Chondrocyte (in vitro differentiated cells): ENCODE measurements around the gene H2AZ2. TPM values are rescaled to one million over a fixed set of nuclear protein-coding genes. Genes with fewer than 3 reads are reported as not detected.
"Not testable (repeated sequence)": the region's sequence is repeated elsewhere in the genome, so short reads cannot be mapped to it uniquely, and the experiment has no call there.

Experiments
- DNase-seq: peaks from one replicate; pipeline ENCODE4 v3.0.0; 2021; ENCODE audit warnings: mixed read lengths, low spot score
- H3K27ac Mint-ChIP-seq: one replicate; pipeline ENCODE4 v1.8.0; 2021; ENCODE audit warnings: mild to moderate bottlenecking, moderate library complexity, mixed read lengths; ENCODE audit not compliant: unreplicated experiment
- H3K27me3 Mint-ChIP-seq: 2 replicates; pipeline ENCODE4 v1.8.0; 2021; ENCODE audit warnings: low read depth, mixed read lengths
- H3K36me3 Mint-ChIP-seq: 2 replicates; pipeline ENCODE4 v1.8.0; 2021; ENCODE audit warnings: low read depth, mixed read lengths
- H3K4me1 Mint-ChIP-seq: 2 replicates; pipeline ENCODE4 v1.8.0; 2021; ENCODE audit warnings: low read depth, mild to moderate bottlenecking, mixed read lengths
- H3K4me3 Mint-ChIP-seq: one replicate; pipeline ENCODE4 v1.8.0; 2021; ENCODE audit warnings: mild to moderate bottlenecking, moderate library complexity, mixed read lengths; ENCODE audit not compliant: unreplicated experiment
- H3K9me3 Mint-ChIP-seq: 2 replicates; pipeline ENCODE4 v1.8.0; 2021; ENCODE audit warnings: low read depth, mixed read lengths
- CTCF ChIP-seq: fragments of 200-600 bp; sonication (generic); IDR thresholded peaks from 2 replicates; pipeline ENCODE4 v1.5.0; 2021; ENCODE audit warnings: antibody characterized with exemption, mild to moderate bottlenecking, moderate library complexity
- total RNA-seq: library from RNA; stranded (reverse); gene quantifications from 3 replicates; pipeline ENCODE4 v1.2.1, GENCODE V29; 2021

Gene H2AZ2
- total RNA-seq, 1 donor from 2014 or later, result 119 TPM

DNA sequence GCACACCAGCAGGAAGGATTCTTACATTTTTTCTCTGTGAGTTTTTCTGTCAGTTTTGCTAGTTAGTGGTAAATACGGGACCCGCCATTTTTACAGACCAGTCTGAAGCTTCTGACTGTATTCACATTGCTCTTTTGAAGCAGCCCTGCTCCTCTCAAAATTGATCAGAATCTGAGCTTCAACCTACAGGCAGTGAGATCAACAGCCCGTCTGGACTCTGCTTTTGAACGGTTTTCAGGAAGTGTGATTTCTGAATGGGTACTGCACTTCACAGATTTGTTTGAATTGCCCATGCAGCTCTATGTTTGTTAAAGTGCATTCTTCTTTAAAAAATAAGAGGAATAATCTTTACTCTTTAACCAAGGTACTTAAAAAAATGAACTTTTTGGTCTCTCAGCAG, 28.5 kb upstream of the H2AZ2 start:
- Mint-ChIP-seq H3K36me3 (peaks cover 5% of the 10 kb centered on the region), H3K9me3 (no peaks in the 10 kb centered on the region), H3K27ac (no peak overlapping the region), H3K4me3 (no peak overlapping the region), H3K4me1 (peaks cover 66% of the 10 kb centered on the region), H3K27me3 (no peaks in the 10 kb centered on the region)
- no peak for TF ChIP-seq CTCF
- no peak for DNase-seq

GRCh38 chr7:44875241-44875640, 27.4 kb upstream of the H2AZ2 start:
- Mint-ChIP-seq H3K9me3 (no peaks in the 10 kb centered on the region), H3K4me3 (no peak overlapping the region), H3K27me3 (no peaks in the 10 kb centered on the region), H3K27ac (peak overlapping the region; percentile 57), H3K4me1 (peaks cover 55% of the 10 kb centered on the region), H3K36me3 (peaks cover 3% of the 10 kb centered on the region)
- no peak for DNase-seq
- TF ChIP-seq CTCF, result no peak

DNA sequence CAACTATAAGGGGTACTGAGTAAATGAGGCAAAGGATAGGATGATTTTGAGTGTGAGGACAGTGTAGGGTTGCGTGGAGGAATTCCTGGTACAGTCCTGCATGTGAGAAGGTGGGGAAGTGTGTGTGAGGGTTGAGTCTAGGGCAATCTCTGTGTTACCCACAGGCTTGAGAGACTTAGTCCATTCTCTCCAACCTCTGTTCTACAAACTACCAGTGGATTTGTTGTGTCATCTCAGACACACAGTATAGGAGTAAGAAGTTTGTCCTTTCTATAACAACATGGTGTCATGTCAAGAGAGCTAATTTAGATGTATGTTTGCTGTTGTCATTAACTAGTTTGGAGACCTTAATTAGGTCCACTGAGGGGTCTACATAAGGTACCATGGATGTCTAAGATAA, 24.9 kb upstream of the H2AZ2 start:
- no peaks in the 10 kb centered on the region for H3K9me3 Mint-ChIP-seq
- H3K36me3 Mint-ChIP-seq, result no peaks in the 10 kb centered on the region
- H3K4me3 Mint-ChIP-seq, result no peak overlapping the region
- no peak for TF ChIP-seq CTCF
- DNase-seq, result no peak
- H3K27ac Mint-ChIP-seq, result no peak overlapping the region
- H3K4me1 Mint-ChIP-seq, result peaks cover 36% of the 10 kb centered on the region
- H3K27me3 Mint-ChIP-seq, result no peaks in the 10 kb centered on the region

DNA sequence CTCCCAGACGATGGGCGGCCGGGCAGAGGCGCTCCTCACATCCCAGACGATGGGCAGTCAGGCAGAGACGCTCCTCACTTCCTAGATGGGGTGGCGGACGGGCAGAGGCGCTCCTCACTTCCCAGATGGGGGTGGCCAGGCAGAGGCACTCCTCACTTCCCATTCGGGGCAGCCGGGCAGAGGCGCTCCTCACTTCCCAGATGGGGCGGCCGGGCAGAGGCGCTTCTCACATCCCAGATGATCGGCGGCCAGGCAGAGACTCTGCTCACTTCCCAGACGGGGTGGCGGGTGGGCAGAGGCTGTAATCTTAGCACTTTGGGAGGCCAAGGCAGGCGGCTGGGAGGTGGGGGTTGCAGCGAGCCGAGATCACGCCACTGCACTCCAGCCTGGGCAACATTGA, 24.0 kb upstream of the H2AZ2 start:
- DNase-seq, H3K36me3 Mint-ChIP-seq, H3K9me3 Mint-ChIP-seq, H3K27ac Mint-ChIP-seq, H3K27me3 Mint-ChIP-seq, H3K4me3 Mint-ChIP-seq: not testable (repeated sequence)
- H3K4me1 Mint-ChIP-seq, result peaks cover 35% of the 10 kb centered on the region

GRCh38 chr7:44870780-44871179, 22.9 kb upstream of the H2AZ2 start:
- DNase-seq, H3K27me3 Mint-ChIP-seq, H3K27ac Mint-ChIP-seq, H3K9me3 Mint-ChIP-seq, H3K4me3 Mint-ChIP-seq, H3K36me3 Mint-ChIP-seq: not testable (repeated sequence)
- H3K4me1 Mint-ChIP-seq, result peaks cover 30% of the 10 kb centered on the region

- not testable (repeated sequence) for H3K36me3 Mint-ChIP-seq, H3K9me3 Mint-ChIP-seq, H3K27me3 Mint-ChIP-seq, DNase-seq, H3K27ac Mint-ChIP-seq, H3K4me3 Mint-ChIP-seq
- peaks cover 25% of the 10 kb centered on the region for H3K4me1 Mint-ChIP-seq
Measured at GRCh38 chr7:44870336-44870735, 22.4 kb upstream of the H2AZ2 start.

- Mint-ChIP-seq H3K27ac (peak overlapping the region; percentile 89), H3K9me3 (no peaks in the 10 kb centered on the region), H3K36me3 (no peaks in the 10 kb centered on the region), H3K27me3 (no peaks in the 10 kb centered on the region), H3K4me1 (peaks cover 9% of the 10 kb centered on the region), H3K4me3 (no peak overlapping the region)
- TF ChIP-seq CTCF, result no peak
- DNase-seq, result no peak
Measured at GRCh38 chr7:44867073-44867995, 19.4 kb upstream of the H2AZ2 start.

DNA sequence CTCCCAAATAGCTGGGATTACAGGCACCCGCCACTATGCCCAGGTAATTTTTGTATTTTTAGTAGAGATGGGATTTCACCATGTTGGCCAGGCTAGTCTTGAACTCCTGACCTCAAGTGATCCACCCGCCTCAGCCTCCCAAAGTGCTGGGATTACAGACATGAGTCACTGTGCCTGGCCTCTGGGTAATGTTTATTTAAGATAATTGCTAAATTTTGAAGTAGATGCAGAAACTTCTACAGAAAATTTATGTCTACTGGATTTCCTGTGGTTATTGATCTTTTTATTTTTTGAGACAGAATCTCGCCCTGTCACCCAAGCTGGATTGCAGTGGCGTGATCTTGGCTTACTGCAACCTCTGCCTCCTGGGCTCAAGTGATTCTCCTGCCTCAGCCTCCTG, 14.1 kb upstream of the H2AZ2 start:
- H3K27ac Mint-ChIP-seq, H3K27me3 Mint-ChIP-seq, H3K4me3 Mint-ChIP-seq, H3K9me3 Mint-ChIP-seq, H3K4me1 Mint-ChIP-seq, H3K36me3 Mint-ChIP-seq, DNase-seq: not testable (repeated sequence)
